ENCODE data around the gene TBC1D28.
"Not testable (repeated sequence)": the region's sequence is repeated elsewhere in the genome, so short reads cannot be mapped to it uniquely, and the experiment has no call there.

TBC1D28 gene

DNA sequence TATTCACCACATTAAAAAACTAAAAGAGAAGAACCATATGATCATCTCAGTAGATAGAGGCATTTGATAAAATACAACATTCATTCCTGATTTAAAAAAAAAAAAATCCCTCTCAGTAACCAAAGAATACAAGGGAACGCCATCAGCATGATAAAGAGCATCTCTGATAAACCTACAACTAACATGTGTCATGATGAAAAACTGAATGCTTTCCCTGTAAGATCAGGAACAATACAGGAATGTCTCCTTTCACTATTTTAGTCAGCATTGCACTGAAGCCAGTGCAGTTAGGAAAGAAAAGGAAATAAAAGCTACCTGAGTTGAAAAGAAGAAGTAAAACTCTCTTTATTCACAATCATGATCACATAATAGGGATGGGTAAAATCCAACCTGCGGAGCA, 51.1 kb downstream of the TBC1D28 start:
- DNase-seq, result not testable (repeated sequence)
